ENCODE results near the gene GAB2.

The GAB2 gene

GRCh38 chr11:78398715-78399114 is 18.9 kb downstream of the GAB2 start:
- no peak overlapping the region for H3K27ac ChIP-seq (ENCODE audit: low read length)
- peaks cover 100% of the 10 kb centered on the region for H3K79me2 ChIP-seq (ENCODE audit: insufficient read depth, low read length)
- H3K27me3 ChIP-seq (ENCODE audit: insufficient read depth, low read length, poor library complexity), result no peaks in the 10 kb centered on the region
- DNase-seq (no peak), ATAC-seq (ENCODE audit: insufficient read depth, low read depth) (no peak)
- H4K20me1 ChIP-seq (ENCODE audit: insufficient read depth, low read length), result peaks cover 84% of the 10 kb centered on the region
- H3K9ac ChIP-seq (ENCODE audit: low read depth, low read length), result no peak overlapping the region
- peaks cover 83% of the 10 kb centered on the region for H3K4me1 ChIP-seq (ENCODE audit: insufficient read depth, low read length)
- H2AFZ ChIP-seq (ENCODE audit: low read depth, low read length), result no peak overlapping the region
- no peaks in the 10 kb centered on the region for H3K9me3 ChIP-seq (ENCODE audit: insufficient read depth, low read length, severe bottlenecking)
- peaks cover 17% of the 10 kb centered on the region; the same call in 1 of the 2 replicates for H3K36me3 ChIP-seq (ENCODE audit: insufficient read depth, low read length)
- no peak overlapping the region for H3K4me3 ChIP-seq (ENCODE audit: low read depth in 1 of 2, low read length in 2 of 2)
- no peak for TF ChIP-seq EZH2 (IDR thresholded peaks at IDR 0.05; ENCODE audit: borderline replicate concordance, low read depth, low read length, severe bottlenecking)
- TF ChIP-seq, protein P1, sequence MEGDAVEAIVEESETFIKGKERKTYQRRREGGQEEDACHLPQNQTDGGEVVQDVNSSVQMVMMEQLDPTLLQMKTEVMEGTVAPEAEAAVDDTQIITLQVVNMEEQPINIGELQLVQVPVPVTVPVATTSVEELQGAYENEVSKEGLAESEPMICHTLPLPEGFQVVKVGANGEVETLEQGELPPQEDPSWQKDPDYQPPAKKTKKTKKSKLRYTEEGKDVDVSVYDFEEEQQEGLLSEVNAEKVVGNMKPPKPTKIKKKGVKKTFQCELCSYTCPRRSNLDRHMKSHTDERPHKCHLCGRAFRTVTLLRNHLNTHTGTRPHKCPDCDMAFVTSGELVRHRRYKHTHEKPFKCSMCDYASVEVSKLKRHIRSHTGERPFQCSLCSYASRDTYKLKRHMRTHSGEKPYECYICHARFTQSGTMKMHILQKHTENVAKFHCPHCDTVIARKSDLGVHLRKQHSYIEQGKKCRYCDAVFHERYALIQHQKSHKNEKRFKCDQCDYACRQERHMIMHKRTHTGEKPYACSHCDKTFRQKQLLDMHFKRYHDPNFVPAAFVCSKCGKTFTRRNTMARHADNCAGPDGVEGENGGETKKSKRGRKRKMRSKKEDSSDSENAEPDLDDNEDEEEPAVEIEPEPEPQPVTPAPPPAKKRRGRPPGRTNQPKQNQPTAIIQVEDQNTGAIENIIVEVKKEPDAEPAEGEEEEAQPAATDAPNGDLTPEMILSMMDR (IDR thresholded peaks at IDR 0.05; ENCODE audit: borderline replicate concordance, extremely low read depth, low read length, poor library complexity, severe bottlenecking), result no peak
- no peak overlapping the region for H3K4me2 ChIP-seq (ENCODE audit: insufficient read depth, low read length)

- peaks cover 91% of the 10 kb centered on the region for H3K4me1 ChIP-seq (ENCODE audit: insufficient read depth, low read length)
- no peak overlapping the region for H3K9ac ChIP-seq (ENCODE audit: low read depth, low read length)
- DNase-seq, result no peak
- H3K27ac ChIP-seq (ENCODE audit: low read length), result peak overlapping the region; percentile 4
- H3K4me2 ChIP-seq (ENCODE audit: insufficient read depth, low read length), result no peak overlapping the region
- no peak overlapping the region for H3K4me3 ChIP-seq (ENCODE audit: low read depth in 1 of 2, low read length in 2 of 2)
- no peaks in the 10 kb centered on the region for H3K9me3 ChIP-seq (ENCODE audit: insufficient read depth, low read length, severe bottlenecking)
- no peaks in the 10 kb centered on the region for H3K27me3 ChIP-seq (ENCODE audit: insufficient read depth, low read length, poor library complexity)
- TF ChIP-seq EZH2 (IDR thresholded peaks at IDR 0.05; ENCODE audit: borderline replicate concordance, low read depth, low read length, severe bottlenecking), result no peak
- TF ChIP-seq, protein P1 (IDR thresholded peaks at IDR 0.05; ENCODE audit: borderline replicate concordance, extremely low read depth, low read length, poor library complexity, severe bottlenecking), result peak; percentile 17
- H3K36me3 ChIP-seq (ENCODE audit: insufficient read depth, low read length), result peaks cover 17% of the 10 kb centered on the region
- no peak overlapping the region for H2AFZ ChIP-seq (ENCODE audit: low read depth, low read length)
- H4K20me1 ChIP-seq (ENCODE audit: insufficient read depth, low read length), result peaks cover 84% of the 10 kb centered on the region
- peaks cover 100% of the 10 kb centered on the region for H3K79me2 ChIP-seq (ENCODE audit: insufficient read depth, low read length)
- ATAC-seq (ENCODE audit: insufficient read depth, low read depth), result 0 out of 3 replicates have a peak, but pooled peaks have one; percentile 47
Measured at GRCh38 chr11:78397398-78397797, 20.2 kb downstream of the GAB2 start.

GRCh38 chr11:78395597-78395996 is 22.0 kb downstream of the GAB2 start:
- 0 out of 2 replicates have a peak overlapping the region, but pooled peaks have one; percentile 10 for H3K27ac ChIP-seq (ENCODE audit: low read length)
- H3K9ac ChIP-seq (ENCODE audit: low read depth, low read length), result no peak overlapping the region
- no peak overlapping the region for H3K4me3 ChIP-seq (ENCODE audit: low read depth in 1 of 2, low read length in 2 of 2)
- H3K36me3 ChIP-seq (ENCODE audit: insufficient read depth, low read length), result peaks cover 17% of the 10 kb centered on the region
- ATAC-seq (ENCODE audit: insufficient read depth, low read depth) (no peak), DNase-seq (no peak)
- no peak overlapping the region for H2AFZ ChIP-seq (ENCODE audit: low read depth, low read length)
- peaks cover 85% of the 10 kb centered on the region for H4K20me1 ChIP-seq (ENCODE audit: insufficient read depth, low read length)
- H3K79me2 ChIP-seq (ENCODE audit: insufficient read depth, low read length), result peaks cover 100% of the 10 kb centered on the region
- no peaks in the 10 kb centered on the region for H3K9me3 ChIP-seq (ENCODE audit: insufficient read depth, low read length, severe bottlenecking)
- H3K4me2 ChIP-seq (ENCODE audit: insufficient read depth, low read length), result no peak overlapping the region; the same call in 1 of the 2 replicates
- TF ChIP-seq, protein P1 (IDR thresholded peaks at IDR 0.05; ENCODE audit: borderline replicate concordance, extremely low read depth, low read length, poor library complexity, severe bottlenecking), result no peak
- no peak for TF ChIP-seq EZH2 (IDR thresholded peaks at IDR 0.05; ENCODE audit: borderline replicate concordance, low read depth, low read length, severe bottlenecking)
- no peaks in the 10 kb centered on the region for H3K27me3 ChIP-seq (ENCODE audit: insufficient read depth, low read length, poor library complexity)
- peaks cover 85% of the 10 kb centered on the region for H3K4me1 ChIP-seq (ENCODE audit: insufficient read depth, low read length)

Data from DND-41 (cell line).